H54 (cell line): ENCODE results near the gene C19orf85.
A peak's percentile ranks its signal among the peaks of the same experiment; 100 is the strongest.

Experiments used
- DNase-seq: peaks from one replicate; pipeline ENCODE4 v3.0.0; 2011; ENCODE audit warnings: low spot score, mixed read lengths; ENCODE audit not compliant: insufficient read length
- FAIRE-seq: peaks from 3 replicates; lab custom pipeline; 2011; peaks lifted over from hg19 to GRCh38; lab: Jason Lieb, UNC
- POLR2A ChIP-seq: IDR thresholded peaks from 2 replicates; pipeline ENCODE4 v1.6.1; 2011; ENCODE audit warnings: low read depth, mild to moderate bottlenecking, low read length

C19orf85 gene

DNA sequence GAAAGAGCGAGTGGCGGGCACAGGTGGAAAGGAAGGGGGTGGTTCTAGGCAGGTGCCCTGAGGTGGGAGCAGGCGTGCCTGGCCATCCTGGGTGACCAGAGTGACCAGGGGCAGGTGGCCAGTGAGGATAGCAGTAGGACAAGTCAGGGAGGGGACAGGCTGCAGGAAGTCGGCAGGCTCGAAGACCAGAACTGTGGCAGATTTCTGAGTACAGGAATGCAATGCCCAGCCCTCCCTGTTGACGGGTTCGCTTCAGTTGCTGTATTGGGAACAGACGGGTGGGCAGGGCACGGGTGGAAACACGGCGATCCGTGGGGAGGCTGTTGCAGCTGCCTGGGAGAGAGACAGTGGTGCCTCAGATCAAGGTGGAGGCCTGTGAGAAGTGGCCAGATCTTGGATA lies 13.8 kb upstream of the C19orf85 start:
- FAIRE-seq (no peak), DNase-seq (no peak)
- TF ChIP-seq POLR2A, result no peak

DNA sequence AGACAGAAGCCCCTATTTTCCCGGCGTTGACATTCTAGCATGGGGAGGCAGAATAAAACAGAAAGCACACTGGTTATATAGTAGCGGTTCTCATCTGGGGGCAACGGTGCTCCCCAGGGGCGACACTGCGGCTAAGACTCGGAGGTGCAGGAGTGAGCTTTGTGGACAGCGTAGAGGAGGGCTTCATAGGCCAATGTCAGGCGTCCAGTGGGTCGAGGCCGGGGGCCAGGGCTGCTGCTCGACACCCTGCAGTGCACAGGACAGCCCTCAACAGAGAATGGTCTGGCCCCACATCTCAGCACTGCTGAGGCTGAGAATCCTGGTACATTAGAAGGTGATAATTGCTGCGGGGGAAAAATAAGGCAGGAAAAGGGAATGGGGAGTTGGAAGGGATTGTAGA lies 13.4 kb upstream of the C19orf85 start:
- FAIRE-seq, result no peak
- TF ChIP-seq POLR2A, result no peak

DNA sequence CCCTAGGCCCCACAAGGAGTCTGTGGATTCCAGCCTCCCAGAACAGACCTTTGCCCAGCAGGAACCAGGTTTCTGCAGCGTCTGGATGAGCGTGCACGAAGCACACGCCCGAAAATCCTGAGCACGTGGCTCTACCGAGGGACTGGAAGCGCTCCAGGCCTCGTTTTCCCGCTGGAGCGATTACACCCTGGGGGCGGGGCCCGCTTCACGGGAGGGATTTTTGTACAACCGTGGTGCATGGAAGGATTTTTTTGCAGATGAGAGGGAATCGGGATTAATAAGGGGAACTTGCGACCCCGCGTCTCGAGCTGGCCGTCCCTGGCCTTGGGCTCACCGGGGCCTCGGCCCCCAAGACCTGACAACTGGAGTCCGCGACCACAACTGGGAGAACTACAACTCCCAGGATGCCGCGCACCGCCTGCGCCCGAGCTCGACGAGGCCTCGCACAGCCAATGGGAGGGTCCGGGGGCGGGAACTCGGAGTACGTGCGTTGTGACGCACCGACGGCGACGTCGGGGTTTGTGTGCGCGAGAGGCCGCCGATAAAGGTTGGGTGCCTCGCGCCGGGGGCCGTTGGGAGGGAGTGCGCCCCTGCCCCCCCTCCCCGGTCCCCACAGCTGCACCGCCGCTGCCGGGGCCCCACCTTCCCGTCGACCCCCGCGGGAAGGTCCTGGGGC lies 11.7 kb upstream of the C19orf85 start, which contains the start of gene ZNF628:
ZNF628 (plus strand) TSS at position 518 of the 676 bp plus-strand sequence. CDS start 3,294 bp downstream, outside the sequence.
- DNase-seq, result peak; percentile 100
- FAIRE-seq, result no peak
- peak; percentile 32; the same call in 1 of the 2 replicates for TF ChIP-seq POLR2A

More for the DNA sequence above, 13.4 kb upstream of the C19orf85 start:
- DNase-seq, result no peak

DNA sequence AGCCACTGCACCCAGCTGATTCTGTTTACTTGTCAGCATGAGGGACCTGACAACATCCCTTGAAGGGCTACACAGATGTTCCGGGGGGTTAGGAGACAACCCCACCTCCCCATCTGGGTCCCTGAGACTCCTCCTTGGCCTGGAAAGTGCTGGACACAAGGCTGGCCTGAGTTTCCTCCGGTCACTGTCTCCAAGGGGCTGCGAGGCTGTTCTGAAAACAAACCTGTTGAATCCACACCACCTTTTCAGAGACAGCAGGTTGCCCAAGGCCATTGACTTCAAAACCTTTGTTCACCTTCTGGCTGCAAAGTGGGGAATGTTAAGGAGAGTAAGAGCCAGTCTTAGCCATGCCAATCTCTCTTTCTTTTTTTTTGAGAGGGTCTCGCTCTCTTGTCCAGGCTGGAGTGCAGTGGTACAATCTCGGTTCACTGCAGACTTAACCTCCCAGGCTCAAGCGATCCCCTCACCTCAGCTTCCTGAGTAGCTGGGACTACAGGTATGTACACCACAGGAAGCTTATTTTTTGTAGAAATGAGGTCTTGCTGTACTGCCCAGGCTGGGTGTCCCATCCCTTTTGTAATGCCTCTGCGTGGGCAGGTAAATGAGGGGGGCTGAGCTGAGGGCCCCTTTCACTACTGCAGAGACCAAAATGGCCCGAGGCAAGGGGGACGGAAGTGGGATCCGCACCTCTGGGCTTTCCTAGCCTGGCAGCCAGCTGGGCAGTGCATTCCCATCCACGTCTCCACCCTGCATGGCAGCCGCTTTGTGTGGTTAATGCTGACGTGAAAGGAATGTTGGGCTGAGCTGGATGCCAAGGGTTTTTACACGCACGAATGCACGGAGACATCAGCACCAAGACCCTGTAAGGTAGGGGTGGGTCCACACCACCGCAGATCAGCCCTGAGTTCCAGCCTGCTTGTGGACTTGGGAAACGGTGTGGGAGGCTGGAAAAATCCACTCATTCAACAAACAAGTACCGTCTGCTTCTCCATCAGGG lies 10.0 kb upstream of the C19orf85 start:
- TF ChIP-seq POLR2A, result peak; percentile 28; the same call in 1 of the 2 replicates
- FAIRE-seq, result no peak
- no peak for DNase-seq

DNA sequence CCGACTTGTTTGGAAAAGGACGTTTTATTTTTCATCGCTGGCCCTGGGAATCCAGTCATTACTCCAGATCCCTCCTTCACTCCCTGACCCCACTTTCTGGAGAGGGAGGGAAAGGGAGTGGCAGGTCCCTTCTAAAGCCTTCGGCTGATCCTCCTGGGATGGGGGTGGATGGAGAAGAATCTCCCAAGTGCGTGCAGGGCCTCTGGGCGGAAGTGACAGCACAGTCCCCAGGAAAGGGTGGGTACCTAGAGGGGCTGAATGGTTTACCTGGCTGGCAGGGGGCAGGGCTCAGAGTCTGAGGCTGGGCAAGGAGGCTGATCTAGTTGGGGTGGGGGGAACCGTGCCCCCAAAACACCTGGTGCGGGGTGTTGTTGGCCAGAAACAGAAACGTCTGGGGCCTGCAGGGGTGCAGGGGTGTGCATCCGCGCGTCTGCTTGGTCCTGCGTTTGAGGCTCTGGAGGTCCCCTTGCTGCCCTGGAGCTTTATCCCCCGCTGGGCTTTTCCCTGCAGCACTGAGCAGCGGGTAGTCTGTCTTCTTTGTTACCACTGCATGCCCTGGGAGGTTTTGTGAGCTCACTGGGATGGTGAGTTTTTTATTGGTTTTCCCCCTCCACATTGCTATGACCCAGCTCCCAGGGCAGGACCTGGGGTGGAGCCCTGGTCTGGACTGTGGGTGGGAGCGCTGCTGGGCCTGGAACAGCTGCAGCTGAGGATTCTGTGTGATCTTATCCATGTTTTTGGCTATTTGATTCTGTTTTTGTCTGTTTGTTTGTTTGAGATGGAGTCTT lies 8.9 kb upstream of the C19orf85 start:
- DNase-seq, result peak; percentile 89

DNA sequence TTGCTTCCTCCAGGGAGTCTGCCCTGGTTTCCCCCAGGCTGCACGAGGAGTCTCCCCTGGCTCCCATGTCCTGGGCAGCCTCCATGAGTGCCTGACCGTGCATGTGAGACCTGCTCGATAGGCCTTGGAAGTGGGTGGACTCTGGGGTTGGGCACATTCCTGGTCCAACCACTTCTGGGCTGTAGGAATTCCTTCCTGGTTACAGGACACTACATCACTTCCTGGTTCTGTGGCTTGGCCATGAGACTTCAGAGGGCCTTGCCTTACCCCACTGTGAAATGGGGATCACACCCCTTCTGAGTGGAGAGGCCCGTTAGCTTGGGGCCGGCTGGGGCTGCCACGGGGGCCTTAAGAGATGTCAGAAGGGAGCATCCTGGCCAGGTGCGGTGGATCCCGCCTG lies 7.9 kb upstream of the C19orf85 start:
- peak; percentile 34; the same call in 1 of the 2 replicates for TF ChIP-seq POLR2A
- DNase-seq, result peak; percentile 92
- no peak for FAIRE-seq

More for the DNA sequence above, 8.9 kb upstream of the C19orf85 start:
- FAIRE-seq, result no peak
- peak; percentile 54 for TF ChIP-seq POLR2A

DNA sequence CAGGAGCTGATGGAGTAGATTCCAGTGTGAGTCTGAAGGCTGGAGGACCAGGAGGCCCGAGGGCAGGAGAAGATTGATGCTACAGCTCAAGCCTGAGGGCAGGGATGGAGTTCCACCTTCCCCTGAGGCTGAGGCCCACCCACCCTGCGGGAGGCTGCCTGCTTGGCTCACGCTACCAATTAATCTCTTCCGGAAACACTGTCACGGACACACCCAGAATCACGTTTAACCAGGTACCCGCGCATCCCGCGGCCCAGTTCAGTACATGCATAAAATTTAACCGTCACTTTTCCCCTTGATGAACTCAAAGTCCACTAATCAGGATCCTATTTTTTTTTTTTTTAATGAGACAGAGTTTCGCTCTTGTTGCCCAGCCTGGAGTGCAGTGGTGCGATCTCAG lies 6.7 kb upstream of the C19orf85 start:
- DNase-seq (no peak), FAIRE-seq (no peak)
- no peak for TF ChIP-seq POLR2A

DNA sequence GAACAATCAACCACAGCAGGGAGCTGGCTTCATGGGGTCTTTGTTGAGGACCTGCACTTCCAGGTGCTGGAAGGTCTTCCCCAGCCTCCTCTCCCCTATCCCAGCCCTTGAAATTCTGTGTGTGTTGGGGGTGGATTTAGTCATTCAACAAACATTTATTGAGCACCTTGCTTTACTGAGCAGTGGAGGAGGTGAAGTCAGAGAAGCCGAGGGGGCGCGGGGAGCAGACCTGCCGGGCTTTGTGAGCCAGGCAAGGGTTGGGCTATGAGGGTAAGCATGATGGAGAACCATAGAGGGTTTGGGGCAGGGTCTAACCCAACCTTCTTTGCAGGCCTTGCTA lies 3.5 kb upstream of the C19orf85 start:
- DNase-seq (no peak), FAIRE-seq (no peak)
- TF ChIP-seq POLR2A, result no peak

DNA sequence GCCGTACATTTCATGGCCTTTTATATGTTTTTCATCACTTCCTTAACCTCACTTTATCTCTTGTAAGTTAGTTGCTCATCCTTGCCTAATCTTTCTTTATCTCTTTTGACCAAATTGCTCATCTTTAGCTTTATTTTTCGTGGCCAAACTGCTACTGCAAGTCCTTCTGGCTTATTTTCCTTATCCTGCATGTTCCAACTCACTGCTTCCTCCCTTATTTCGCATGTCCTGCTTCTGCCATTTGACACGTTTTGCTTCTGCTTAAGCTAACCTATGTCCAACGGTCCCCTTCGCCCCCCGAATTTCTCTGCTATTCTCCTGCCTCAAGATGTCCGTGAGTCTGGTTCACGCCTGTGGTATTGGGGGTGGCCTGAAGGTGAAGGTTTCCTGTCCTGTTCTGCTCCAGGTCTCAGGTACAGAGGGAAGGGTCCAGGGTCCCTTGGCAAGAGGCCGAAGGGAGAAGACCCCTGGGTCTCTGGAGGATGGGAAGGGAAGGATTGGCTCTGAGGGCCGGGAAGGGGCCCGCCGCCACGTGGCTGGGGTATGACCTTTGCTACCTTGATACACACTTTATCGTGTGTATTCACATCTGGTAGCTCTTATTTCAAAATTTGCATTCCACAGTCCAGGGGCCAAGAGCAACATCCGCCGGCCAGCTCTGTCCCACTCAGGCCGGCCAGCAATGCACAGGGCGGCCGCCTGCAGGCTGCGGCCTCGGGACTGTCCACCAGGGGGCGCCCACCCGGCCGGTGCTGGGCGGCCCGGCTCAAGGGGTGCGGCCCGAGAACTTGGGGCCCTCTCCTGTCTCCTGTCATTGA lies 2.9 kb upstream of the C19orf85 start:
- no peak for TF ChIP-seq POLR2A
- FAIRE-seq (no peak), DNase-seq (peak; percentile 93)

DNA sequence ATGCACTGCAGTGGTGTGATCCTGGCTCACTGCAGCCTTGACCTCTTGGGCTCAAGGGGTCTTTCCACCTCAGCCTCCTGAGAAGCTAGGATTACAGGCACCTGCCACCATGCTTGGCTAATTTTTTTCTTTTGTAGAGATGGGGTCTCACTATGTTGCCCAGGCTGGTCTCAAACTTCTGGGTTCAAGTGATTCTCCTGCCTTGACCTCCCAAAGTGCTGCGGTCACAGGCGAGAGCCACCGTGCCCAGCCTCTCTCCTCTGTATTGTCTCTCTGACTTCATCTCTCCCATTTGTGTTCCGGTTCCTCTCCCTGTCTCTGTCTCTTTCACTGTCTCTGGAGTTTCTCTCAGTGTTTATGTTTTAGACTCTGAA lies 1.7 kb upstream of the C19orf85 start:
- no peak for DNase-seq
- FAIRE-seq, result no peak
- TF ChIP-seq POLR2A, result no peak

DNA sequence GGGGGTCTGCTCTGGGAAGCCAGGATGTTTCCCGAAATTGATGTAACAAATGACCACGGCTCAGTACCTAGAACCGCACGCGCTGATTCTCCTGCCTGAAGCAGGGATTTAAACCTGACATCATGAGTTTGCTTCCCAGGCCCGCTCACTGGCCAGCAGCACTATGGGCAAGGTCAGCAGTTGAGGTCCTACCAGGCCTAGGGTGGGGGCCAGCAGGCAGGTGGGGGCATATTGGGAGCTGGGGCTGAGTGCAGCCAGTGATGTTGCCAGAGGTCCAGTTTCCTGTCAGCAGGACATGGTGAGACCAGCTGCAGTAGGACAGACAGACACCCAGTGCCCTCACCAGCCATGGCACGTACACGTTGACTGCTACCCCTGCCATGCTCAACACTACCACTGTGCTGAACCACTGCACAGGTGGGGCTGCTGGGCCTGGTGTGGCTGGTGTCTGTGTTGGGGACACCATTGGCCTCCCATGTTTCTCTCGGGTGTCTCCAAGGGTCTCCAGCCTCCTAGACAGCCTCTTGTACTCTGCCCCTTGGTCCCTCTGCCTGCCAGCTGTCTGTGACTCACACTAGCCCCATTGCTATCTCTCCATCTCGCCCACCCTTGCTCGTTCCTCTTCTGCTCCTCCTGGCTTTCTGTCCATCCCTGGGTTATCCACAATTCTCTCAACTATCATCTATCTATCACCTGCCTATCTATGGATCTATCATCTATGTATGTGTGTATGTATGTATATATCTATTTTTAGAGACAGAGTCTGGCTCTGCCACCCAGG lies 1.1 kb upstream of the C19orf85 start:
- no peak for DNase-seq
- no peak for TF ChIP-seq POLR2A
- no peak for FAIRE-seq

DNA sequence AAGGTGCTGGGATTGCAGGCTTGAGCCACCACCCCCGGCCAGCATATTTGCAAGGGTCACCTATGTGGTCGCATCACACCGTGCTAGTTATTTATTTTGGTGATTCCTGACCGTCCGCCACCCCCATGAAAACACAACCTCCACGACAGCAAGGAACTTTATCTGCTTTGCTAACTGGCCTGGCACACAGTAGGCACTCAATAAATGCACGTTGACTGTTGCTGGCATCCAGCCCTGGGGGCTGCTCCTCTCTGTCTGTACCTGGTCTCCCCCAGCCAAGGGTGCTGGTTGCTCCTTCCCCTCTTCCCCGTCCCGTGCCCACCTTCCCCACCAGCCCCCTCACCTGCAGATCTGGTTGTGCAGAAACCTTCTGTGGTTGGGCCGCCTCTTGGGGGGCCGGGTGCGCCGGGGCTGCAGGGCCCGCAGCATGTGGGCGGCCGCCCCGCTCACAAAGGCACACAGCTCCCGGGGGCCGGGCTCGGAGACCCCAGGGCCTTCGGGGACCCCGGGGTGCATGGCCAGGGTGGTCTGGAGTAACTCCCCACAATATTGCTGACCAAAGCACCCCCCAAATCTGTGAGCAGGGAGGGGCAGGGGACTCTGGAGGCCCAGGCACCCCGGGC lies 401 bp downstream of the C19orf85 start:
- DNase-seq (no peak), FAIRE-seq (no peak)
- no peak for TF ChIP-seq POLR2A
